HuH-7.5 (cell line): ENCODE data around the gene CLDN2.
A peak's percentile ranks its signal among the peaks of the same experiment; 100 is the strongest.
"Not testable (repeated sequence)": the region's sequence is repeated elsewhere in the genome, so short reads cannot be mapped to it uniquely, and the experiment has no call there.

Source experiments
- DNase-seq: peaks from one replicate; pipeline ENCODE4 v3.0.0; 2011; ENCODE audit warnings: low spot score

The CLDN2 gene

GRCh38 chrX:106919932-106920452, at the start of gene CLDN2:
Gene CLDN2 (plus strand): TSS chrX:106920402. CDS start chrX:106928229, 7,827 bp downstream.
- DNase-seq = no peak

GRCh38 chrX:106872796-106873195, 47.4 kb upstream of the CLDN2 start:
- not testable (repeated sequence) for DNase-seq

- DNase-seq = no peak
Measured at GRCh38 chrX:106874075-106874474, 46.1 kb upstream of the CLDN2 start.

- no peak for DNase-seq
Measured at GRCh38 chrX:106875151-106875550, 45.1 kb upstream of the CLDN2 start.

- DNase-seq = no peak
Measured at GRCh38 chrX:106889468-106889867, 30.7 kb upstream of the CLDN2 start.

GRCh38 chrX:106891762-106892460, 28.3 kb upstream of the CLDN2 start:
- DNase-seq = no peak

GRCh38 chrX:106894392-106894909, 25.8 kb upstream of the CLDN2 start:
- DNase-seq = peak; percentile 13

- no peak for DNase-seq
Measured at GRCh38 chrX:106894978-106895452, 25.2 kb upstream of the CLDN2 start.

GRCh38 chrX:106897259-106897658, 22.9 kb upstream of the CLDN2 start:
- no peak for DNase-seq

GRCh38 chrX:106898462-106898861, 21.7 kb upstream of the CLDN2 start:
- DNase-seq = no peak

- DNase-seq = no peak
Measured at GRCh38 chrX:106899276-106899675, 20.9 kb upstream of the CLDN2 start.

- DNase-seq = no peak
Measured at GRCh38 chrX:106899841-106900240, 20.4 kb upstream of the CLDN2 start.

- DNase-seq = no peak
Measured at GRCh38 chrX:106901341-106901740, 18.9 kb upstream of the CLDN2 start.

- no peak for DNase-seq
Measured at GRCh38 chrX:106901781-106902219, 18.4 kb upstream of the CLDN2 start.

- no peak for DNase-seq
Measured at GRCh38 chrX:106902684-106903083, 17.5 kb upstream of the CLDN2 start.

- no peak for DNase-seq
Measured at GRCh38 chrX:106903291-106903824, 16.8 kb upstream of the CLDN2 start, which contains the start of gene RIPPLY1. Gene RIPPLY1 (minus strand): TSS chrX:106903341. CDS start chrX:106903287, 54 bp downstream.

- DNase-seq = no peak
Measured at GRCh38 chrX:106903856-106904528, 16.2 kb upstream of the CLDN2 start.

GRCh38 chrX:106905064-106905708, 15.0 kb upstream of the CLDN2 start:
- DNase-seq = no peak

- no peak for DNase-seq
Measured at GRCh38 chrX:106906361-106906760, 13.8 kb upstream of the CLDN2 start.

GRCh38 chrX:106912864-106913263, 7.3 kb upstream of the CLDN2 start:
- no peak for DNase-seq

- DNase-seq = no peak
Measured at GRCh38 chrX:106917830-106918500, 2.2 kb upstream of the CLDN2 start.
